K562 (cell line): ENCODE results near the gene TM7SF2. TPM values are rescaled to one million over a fixed set of nuclear protein-coding genes. Genes with fewer than 3 reads are reported as not detected.

Experiments
- ATAC-seq: fragments of 200-7000 bp; cut with Tn5 transposase; 3 replicates; pipeline ENCODE4 v1.9.1; 2020; ENCODE audit warnings: moderate library complexity
- BruUV-seq: library from RNA; stranded (reverse); fragments of 400-500 nt; replicated peaks from 2 replicates; lab custom pipeline; 2021; lab: Mats Ljungman, UMichigan
- CTCF ChIA-PET: fragments of 300-600 bp; formaldehyde crosslinking; extraction: SDS; loops from one replicate; lab custom pipeline; 2021; ENCODE audit warnings: low intra/inter-chr PET ratio; lab: Yijun Ruan, JAX
- POLR2A ChIA-PET: fragments of 300-600, 350-650 bp; sonication (Branson Sonifier 250); formaldehyde crosslinking; extraction: SDS; loops from one replicate; lab custom pipeline; 2021; ENCODE audit warnings: antibody characterized with exemption, inconsistent platforms; lab: Yijun Ruan, JAX
- DNase-seq, 4 experiments: peaks; one replicate each; pipeline versions ENCODE4 v3.0.0 to v3.0.0-alpha.2; 2011 to 2018; ENCODE audit warnings: low spot score in 3 of 4, mixed read lengths in 3 of 4; ENCODE audit errors: extremely low read depth in 1 of 4
- FAIRE-seq: peaks from 2 replicates; lab custom pipeline; 2011; peaks lifted over from hg19 to GRCh38; lab: Jason Lieb, UNC
- H2AFZ ChIP-seq: 2 replicates; pipeline ENCODE4 v1.6.0; 2011; ENCODE audit warnings: low read depth, low read length, control low read depth, inconsistent platforms
- H3K27ac ChIP-seq: fragments of 200-600 bp; 3 replicates; pipeline ENCODE4 v1.8.0; 2011; ENCODE audit warnings: low read depth, mild to moderate bottlenecking, control low read depth, inconsistent platforms, low read length, moderate library complexity, mixed read lengths; ENCODE audit errors: extremely low read depth
- H3K27me3 ChIP-seq, 2 experiments: fragments of 300-600 bp in 1 of 2; 2 replicates in 1 of 2; 3 replicates in 1 of 2; pipeline versions ENCODE4 v1.6.0 to v1.8.0; 2011; ENCODE audit warnings: inconsistent platforms in 2 of 2, low read length in 2 of 2, mild to moderate bottlenecking in 1 of 2, mixed read lengths in 1 of 2, moderate library complexity in 1 of 2; ENCODE audit not compliant: control insufficient read depth in 2 of 2, insufficient read depth in 2 of 2
- H3K36me3 ChIP-seq: fragments of 300-600 bp; 3 replicates; pipeline ENCODE4 v1.8.0; 2011; ENCODE audit warnings: mild to moderate bottlenecking, low read length, inconsistent platforms; ENCODE audit not compliant: control insufficient read depth, insufficient read depth
- H3K4me1 ChIP-seq, 2 experiments: fragments of 200-600 bp in 1 of 2; replicated peaks in 1 of 2; 2 replicates in 1 of 2; 3 replicates in 1 of 2; pipeline versions ENCODE4 v1.5.1 to v1.8.0; 2011; ENCODE audit warnings: inconsistent platforms in 2 of 2, low read length in 2 of 2, mild to moderate bottlenecking in 1 of 2, mixed read lengths in 1 of 2, moderate library complexity in 1 of 2; ENCODE audit not compliant: control insufficient read depth in 2 of 2, insufficient read depth in 2 of 2
- H3K4me2 ChIP-seq: 2 replicates; pipeline ENCODE4 v1.6.1; 2011; ENCODE audit warnings: low read length, control low read depth, inconsistent platforms, mixed read lengths; ENCODE audit not compliant: insufficient read depth
- H3K4me3 ChIP-seq: fragments of 200-600 bp; sonication (generic), shearing (Covaris generic); 2 replicates; pipeline ENCODE4 v1.5.1; 2016; ENCODE audit warnings: control low read depth, inconsistent platforms
- H3K79me2 ChIP-seq: fragments of 200-600 bp; 3 replicates; pipeline ENCODE4 v1.8.0; 2011; ENCODE audit warnings: low read length, inconsistent platforms; ENCODE audit not compliant: control insufficient read depth, insufficient read depth
- H3K9ac ChIP-seq, 2 experiments: 2 replicates each; pipeline versions ENCODE4 v1.6.0 to v1.6.1; 2011; ENCODE audit warnings: low read depth in 2 of 2, low read length in 2 of 2, control low read depth in 1 of 2, inconsistent platforms in 1 of 2, mild to moderate bottlenecking in 1 of 2, mixed read lengths in 1 of 2; ENCODE audit not compliant: insufficient read depth in 1 of 2
- H3K9me1 ChIP-seq: one replicate; pipeline ENCODE4 v1.6.0; 2011; ENCODE audit warnings: inconsistent platforms, mild to moderate bottlenecking, low read length, moderate library complexity; ENCODE audit not compliant: control insufficient read depth, insufficient read depth
- H3K9me3 ChIP-seq: replicated peaks from 2 replicates; pipeline ENCODE4 v1.5.1; 2011; ENCODE audit warnings: low read depth, low read length, inconsistent platforms; ENCODE audit not compliant: control insufficient read depth, insufficient read depth
- H4K20me1 ChIP-seq: replicated peaks from 2 replicates; pipeline ENCODE4 v1.6.1; 2011; ENCODE audit warnings: low read length, inconsistent platforms, mixed read lengths; ENCODE audit not compliant: control insufficient read depth, insufficient read depth
- HCFC1 ChIP-seq: IDR thresholded peaks from 2 replicates; pipeline ENCODE4 v1.6.1; 2012; ENCODE audit warnings: low read depth, low read length, improper control_type of control experiment
- JUND ChIP-seq, 2 experiments: IDR thresholded peaks; 2 replicates in 1 of 2; 3 replicates in 1 of 2; pipeline ENCODE4 v1.6.1; 2011; ENCODE audit warnings: borderline replicate concordance in 2 of 2, low read depth in 2 of 2, low read length in 2 of 2, improper control_type of control experiment in 1 of 2, missing biosample characterization in 1 of 2, missing genetic modification characterization in 1 of 2, missing genetic modification reagents in 1 of 2
- POLR2G ChIP-seq: fragments of 200-400 bp; formaldehyde crosslinking; IDR thresholded peaks from 2 replicates; pipeline ENCODE4 v1.6.1; 2017; ENCODE audit warnings: low read depth, mild to moderate bottlenecking, antibody characterized with exemption, low read length, moderate library complexity
- RBFOX2 ChIP-seq: fragments of 200-400 bp; formaldehyde crosslinking; IDR thresholded peaks from 2 replicates; pipeline ENCODE4 v1.6.1; 2017; ENCODE audit warnings: low read depth, mild to moderate bottlenecking, low read length, moderate library complexity
- RBM22 ChIP-seq: fragments of 200-400 bp; formaldehyde crosslinking; IDR thresholded peaks from 2 replicates; pipeline ENCODE4 v1.6.1; 2018; ENCODE audit warnings: low read length, low read depth; ENCODE audit not compliant: poor library complexity, severe bottlenecking
- ZKSCAN1 ChIP-seq: fragments of 150-350 bp; IDR thresholded peaks from 2 replicates; pipeline ENCODE4 v1.6.1; 2016; ENCODE audit warnings: low read depth, low read length
- WGBS: fragments of 100-300 bp; shearing (Covaris generic); methylation state at CpG from one replicate; pipeline ENCODE4 v1.1.6; 2016; ENCODE audit warnings: low coverage, mixed read lengths; ENCODE audit not compliant: insufficient coverage; ENCODE audit errors: missing lambda C conversion rate; 5-methylcytosine and 5-hydroxymethylcytosine counted together
- in situ Hi-C: fragments of 300-500 bp; cut with MboI; formaldehyde crosslinking; loops from 4 replicates; pipeline ENCODE4 v1.15.0; 2018; ENCODE audit warnings: inconsistent platforms, mixed read lengths
- intact Hi-C: fragments of 100-400 bp; cut with micrococcal nuclease; formaldehyde crosslinking; loops from 2 replicates; pipeline ENCODE4 v1.14.2; 2022
- polyA plus RNA-seq, 8 experiments: library from polyadenylated mRNA; depleted of rRNA in 4 of 8; stranded (reverse) in 5 of 8; unstranded in 3 of 8; fragments of >200 nt; fragmentation: Nextera tagmentation in 2 of 8; fragmentation: Illumina TruSeq in 1 of 8; extraction: Ambion mirVana in 2 of 8; extraction: Trizol in 1 of 8; gene quantifications; 2 replicates each; pipeline versions ENCODE4 v1.2.1 to v1.2.3, GENCODE V29; 2011 to 2014; ENCODE audit warnings: inconsistent platforms in 1 of 8, missing spikeins in 1 of 8
- total RNA-seq, 7 experiments: library from RNA; depleted of rRNA in 6 of 7; stranded (reverse); fragments of >200 nt in 6 of 7; fragmentation: Illumina TruSeq in 2 of 7; extraction: Trizol in 2 of 7; gene quantifications; 2 replicates each; pipeline versions ENCODE4 v1.2.1 to v1.2.3, GENCODE V29; 2011 to 2021; ENCODE audit warnings: low replicate concordance in 1 of 7

TM7SF2 gene
- total and polyA plus RNA-seq, 9 of the 15 experiments (the other 6 are each of a cell fraction or from before 2014, with no cell fraction given), result 1.2 to 22.0 (median 14.3) TPM

- no peak overlapping the region for H3K4me3 ChIP-seq
- H3K4me2 ChIP-seq, result no peak overlapping the region
- in situ Hi-C loops (no loop called here), intact Hi-C loops (loop anchor here (2.0 to 10.0 kb wide), 5 partner anchors 71 to 262 kb away; partner anchors contain the start of genes CAPN1 and CDC42EP2)
- no peaks in the 10 kb centered on the region for H3K27me3 ChIP-seq
- H3K36me3 ChIP-seq, result peaks cover 18% of the 10 kb centered on the region; the same call in 1 of the 3 replicates
- no peaks in the 10 kb centered on the region for H3K9me1 ChIP-seq
- no peaks in the 10 kb centered on the region for H3K9me3 ChIP-seq
- CTCF ChIA-PET, result interaction anchor here (0.5 to 1.9 kb wide), 4 partner anchors 71 to 479 kb away, joined by 3 to 16 read pairs (median 4); partner anchors contain the start of gene CAPN1
- no peak for DNase-seq
- TF ChIP-seq ZKSCAN1 (0 out of 2 replicates have a peak, but pooled peaks have one; percentile 20), RBM22 (peak; percentile 54), JUND (IDR thresholded peaks at IDR 0.05; ENCODE audit: borderline replicate concordance, low read depth, low read length) (no peak), JUND (tag; IDR thresholded peaks at IDR 0.05; ENCODE audit: borderline replicate concordance, low read depth, low read length) (no peak), POLR2G (peak; percentile 71), RBFOX2 (peak; percentile 53), HCFC1 (no peak)
- H4K20me1 ChIP-seq, result no peaks in the 10 kb centered on the region
- H3K9ac ChIP-seq, result peak overlapping the region in 1 of 2 experiments; percentile 16; a peak in 1 of 4 replicates
- ATAC-seq, result no peak
- POLR2A ChIA-PET, result interaction anchor here (0.5 to 7.2 kb wide), 9 partner anchors 10 to 347 kb away, joined by 3 to 92 read pairs (median 4); partner anchors contain the start of genes POLA2, SPDYC and VPS51
- H2AFZ ChIP-seq, result no peak overlapping the region
- 81% methylated on average over 28 of the region's 36 CpGs for WGBS
- no peak for FAIRE-seq
- H3K27ac ChIP-seq, result no peak overlapping the region
- peaks cover 3% of the 10 kb centered on the region; the same call in 1 of the 3 replicates for H3K79me2 ChIP-seq
- peaks cover 21 to 43% of the 10 kb centered on the region in 2 experiments for H3K4me1 ChIP-seq
- BruUV-seq, result no TSS peak
Observed at GRCh38 chr11:65109231-65110198, 2.2 kb upstream of the TM7SF2 start.
